Heart right ventricle (tissue), 16 donors: ENCODE data around the gene AKAP8. TPM values are rescaled to one million over a fixed set of nuclear protein-coding genes. Genes with fewer than 3 reads are reported as not detected.

Experiments used
- ATAC-seq, 8 donors: fragments of 200-7000 bp; cut with Tn5 transposase; one replicate each; pipeline ENCODE4 v1.9.1; 2020; ENCODE audit warnings: mild to moderate bottlenecking in 8 of 8, moderate library complexity in 8 of 8, moderate number of reproducible peaks in 1 of 8
- DNase-seq, 2 donors: peaks; one replicate each; pipeline ENCODE4 v3.0.0-alpha.2; 2020
- H3K27ac ChIP-seq, 10 donors: fragments of 200-600 bp; sonication (generic) in 2 of 10; one replicate each; pipeline versions ENCODE4 v1.5.0 to v1.8.0; 2020 to 2022; ENCODE audit warnings: mild to moderate bottlenecking in 3 of 10
- H3K27me3 ChIP-seq, 7 donors: fragments of 200-600 bp; one replicate each; pipeline ENCODE4 v1.8.0; 2021 to 2022; ENCODE audit warnings: mild to moderate bottlenecking in 2 of 7
- H3K36me3 ChIP-seq, 9 donors: fragments of 200-600 bp; sonication (generic) in 1 of 9; one replicate each; pipeline versions ENCODE4 v1.5.0 to v1.8.0; 2020 to 2022; ENCODE audit warnings: mild to moderate bottlenecking in 2 of 9
- H3K4me1 ChIP-seq, 9 donors: fragments of 200-600 bp; sonication (generic) in 1 of 9; one replicate each; pipeline versions ENCODE4 v1.5.0 to v1.8.0; 2020 to 2022; ENCODE audit warnings: mild to moderate bottlenecking in 4 of 9
- H3K4me3 ChIP-seq, 10 donors: fragments of 200-600 bp; sonication (generic) in 2 of 10; one replicate each; pipeline versions ENCODE4 v1.5.0 to v1.8.0; 2020 to 2022; ENCODE audit warnings: mild to moderate bottlenecking in 7 of 10, moderate library complexity in 2 of 10
- H3K9me3 ChIP-seq, 11 donors: fragments of 200-600 bp in 10 of 11; sonication (generic) in 2 of 11; one replicate each; pipeline versions ENCODE4 v1.5.0 to v1.8.0; 2013 to 2022; ENCODE audit warnings: mild to moderate bottlenecking in 2 of 11, control low read depth in 1 of 11, moderate library complexity in 1 of 11
- CTCF ChIP-seq, 9 donors: fragments of 200-600 bp; sonication (generic) in 2 of 9; IDR thresholded peaks; one replicate each; pipeline versions ENCODE4 v1.5.0 to v1.8.0; 2021 to 2022; ENCODE audit warnings: antibody characterized with exemption in 9 of 9, mild to moderate bottlenecking in 5 of 9, moderate library complexity in 1 of 9
- WGBS, 2 donors: extraction: QIAGEN DNeasy Blood & Tissue Kit; methylation state at CpG; one replicate each; pipeline ENCODE4 v1.1.7; 2013; ENCODE audit warnings: inconsistent platforms in 1 of 2; 5-methylcytosine and 5-hydroxymethylcytosine counted together
- intact Hi-C, 10 donors: fragments of 100-400 bp; cut with DNase I; formaldehyde crosslinking; loops; one replicate each; pipeline versions ENCODE4 v1.11.1 to v1.14.2; 2022
- polyA plus RNA-seq, 2 donors: library from polyadenylated mRNA; stranded (reverse); fragments of 200-250 nt; gene quantifications; one replicate each; pipeline ENCODE4 v1.2.3, GENCODE V29; 2013
- total RNA-seq, 10 donors: library from RNA; stranded (reverse); fragmentation: NEBNext Ultra II Directional in 3 of 10; extraction: Animal tissue kit (Norgen Biotek cat#: 25700) in 3 of 10; gene quantifications; one replicate each; pipeline versions ENCODE4 v1.2.1 to v1.2.4, GENCODE V29; 2021 to 2023
- donor health status: Arrhythmogenic right ventricular cardiomyopathy.
- donor health status: ischemic (EF 13 %, LVEDD 7.1; RV severe dilation, severe dysfunction).
- donor health status: healthy with polysubstance abuse.
- donor health status: DM: no; HTN: yes; CAD: no.
- donor health status: DM: no; HTN: no; CAD: no.
- donor health status: ischemic (EF 25% LVEDD 6.9; RV normal size, moderate dysfunction).
- donor health status: ischemic (EF 25% LVEDD 5.7; RV mildly dilated, moderate dysfunction).
- donor health status: healthy.
- donor health status: DM: yes; HTN: yes; CAD: no.
- donor health status: Ischemic cardiomyopathy.
- donor health status: ischemic (EF 35%, LVEDD 5.7; RV mildly dilated, moderate dysfunction).
- donor health status: nonischemic (EF 11% LVEDD 7.7; RV severe dilation, severe dysfunction).
- donor health status: DM: yes; HTN: yes; CAD: no.
- donor health status: PGD.
- donor health status: ischemic (EF 29% LVEDD 5.4; RV normal size, mild dysfunction).
- donor health status: nonischemic (EF 23%, LVEDD 6.1; RV moderate dilation, normal function).

AKAP8 gene
- total and polyA plus RNA-seq, 12 donors = 12.8 to 32.2 (median 18.6) TPM

GRCh38 chr19:15374796-15375440, 4.7 kb downstream of the AKAP8 start:
- peak; percentile 51 to 81 for DNase-seq
- peak in 7 of 8 donors; percentile 7 to 66 (median 43) for ATAC-seq
- 21 to 31% methylated on average over 24 of the region's 24 CpGs for WGBS, 2 donors
- Histone ChIP-seq H3K27me3 (no peaks in the 10 kb centered on the region), H3K27ac (peak overlapping the region; percentile 16 to 88 (median 68)), H3K4me3 (peak overlapping the region in 7 of 10 donors; percentile 11 to 26 (median 16)), H3K4me1 (peaks cover 34 to 71% (median 54%) of the 10 kb centered on the region in 9 donors), H3K9me3 (no peaks in the 10 kb centered on the region), H3K36me3 (peaks cover 11 to 50% (median 30%) of the 10 kb centered on the region in 9 donors)
- no peak for TF ChIP-seq CTCF (IDR thresholded peaks at IDR 0.05)
- intact Hi-C loops = loop anchor here in 5 of 10 donors (5.0 to 10.0 kb wide), 7 partner anchors 42 to 180 kb away; partner anchors contain the start of genes BRD4 (in 3 of the 5), AKAP8L (in 1 of the 5) and WIZ (in 1 of the 5)

- no peak for TF ChIP-seq CTCF (IDR thresholded peaks at IDR 0.05)
- Histone ChIP-seq H3K36me3 (peaks cover 11 to 58% (median 38%) of the 10 kb centered on the region in 9 donors), H3K4me3 (peak overlapping the region in 7 of 10 donors; percentile 11 to 26 (median 16)), H3K4me1 (peaks cover 34 to 71% (median 54%) of the 10 kb centered on the region in 9 donors), H3K27me3 (no peaks in the 10 kb centered on the region), H3K27ac (peak overlapping the region; percentile 16 to 88 (median 68)), H3K9me3 (no peaks in the 10 kb centered on the region)
- WGBS, 2 donors = 45 to 62% methylated on average over 21 of the region's 21 CpGs
- no peak for DNase-seq
- peak in 5 of 8 donors; percentile 1 to 20 (median 2) for ATAC-seq
- intact Hi-C loops = loop anchor here in 3 of 10 donors (5.0 to 10.0 kb wide), 3 partner anchors 42 to 181 kb away; partner anchors contain the start of gene BRD4 (in 1 of the 3)
Observed at GRCh38 chr19:15374105-15374651, 5.4 kb downstream of the AKAP8 start.

GRCh38 chr19:15373644-15374043, 5.9 kb downstream of the AKAP8 start:
- peak overlapping the region in 8 of 10 donors; percentile 59 to 88 (median 73) for H3K27ac ChIP-seq
- no peaks in the 10 kb centered on the region for H3K27me3 ChIP-seq
- no peak for TF ChIP-seq CTCF (IDR thresholded peaks at IDR 0.05)
- DNase-seq (no peak), ATAC-seq (peak in 1 of 8 donors; percentile 2)
- H3K9me3 ChIP-seq = no peaks in the 10 kb centered on the region
- 91% methylated on average over 22 of the region's 22 CpGs for WGBS, 2 donors
- intact Hi-C loops = loop anchor here in 3 of 10 donors (5.0 to 10.0 kb wide), 3 partner anchors 41 to 181 kb away; partner anchors contain the start of gene BRD4 (in 1 of the 3)
- peaks cover 11 to 63% (median 43%) of the 10 kb centered on the region in 9 donors for H3K36me3 ChIP-seq
- H3K4me3 ChIP-seq = no peak overlapping the region
- peaks cover 34 to 71% (median 54%) of the 10 kb centered on the region in 9 donors for H3K4me1 ChIP-seq

GRCh38 chr19:15372891-15373301, 6.7 kb downstream of the AKAP8 start:
- no peak for TF ChIP-seq CTCF (IDR thresholded peaks at IDR 0.05)
- ATAC-seq (no peak), DNase-seq (no peak)
- Histone ChIP-seq H3K36me3 (peaks cover 11 to 70% (median 51%) of the 10 kb centered on the region in 9 donors), H3K4me1 (peaks cover 34 to 74% (median 57%) of the 10 kb centered on the region in 9 donors), H3K27me3 (no peaks in the 10 kb centered on the region), H3K4me3 (no peak overlapping the region), H3K9me3 (no peaks in the 10 kb centered on the region), H3K27ac (peak overlapping the region in 2 of 10 donors; percentile 14 to 85)
- intact Hi-C loops = loop anchor here in 3 of 10 donors (5.0 to 10.0 kb wide), 3 partner anchors 41 to 182 kb away; partner anchors contain the start of gene BRD4 (in 1 of the 3)
- 96% methylated on average over 30 of the region's 30 CpGs for WGBS, 2 donors
